ENCODE data around the gene MLH1.
"Not testable (repeated sequence)": the region's sequence is repeated elsewhere in the genome, so short reads cannot be mapped to it uniquely, and the experiment has no call there.

- TF ChIP-seq CTCF (IDR thresholded peaks at IDR 0.05 in 8 of 11, conservative IDR thresholded peaks at IDR 0.05 in 3 of 11); POLR2AphosphoS5 (IDR thresholded peaks at IDR 0.05); POLR2A (IDR thresholded peaks at IDR 0.05): not testable (repeated sequence)
These were observed 61.8 kb downstream of the MLH1 start for GRCh38 chr3:37055077-37055476.

Measured in spleen (tissue), 7 donors.